ENCODE results near the gene SGPL1.
"Not testable (repeated sequence)": the region's sequence is repeated elsewhere in the genome, so short reads cannot be mapped to it uniquely, and the experiment has no call there.

Gene SGPL1

GRCh38 chr10:70843776-70844489, 28.2 kb downstream of the SGPL1 start:
- no peak for DNase-seq (ENCODE audit: low spot score)

- DNase-seq (ENCODE audit: low spot score) = no peak
Observed at GRCh38 chr10:70845256-70845655, 29.5 kb downstream of the SGPL1 start.

GRCh38 chr10:70845816-70846215, 30.1 kb downstream of the SGPL1 start:
- DNase-seq (ENCODE audit: low spot score) = no peak

GRCh38 chr10:70846795-70847194, 31.0 kb downstream of the SGPL1 start:
- DNase-seq (ENCODE audit: low spot score) = no peak

GRCh38 chr10:70847659-70848360, 32.1 kb downstream of the SGPL1 start:
- DNase-seq (ENCODE audit: low spot score) = no peak

GRCh38 chr10:70849582-70850016, 33.9 kb downstream of the SGPL1 start:
- no peak for DNase-seq (ENCODE audit: low spot score)

GRCh38 chr10:70850097-70850496, 34.3 kb downstream of the SGPL1 start:
- DNase-seq (ENCODE audit: low spot score) = no peak

- peak; percentile 22 for DNase-seq (ENCODE audit: low spot score)
Observed at GRCh38 chr10:70851597-70852475, 36.1 kb downstream of the SGPL1 start.

GRCh38 chr10:70853038-70853437, 37.3 kb downstream of the SGPL1 start:
- no peak for DNase-seq (ENCODE audit: low spot score)

GRCh38 chr10:70853457-70853856, 37.7 kb downstream of the SGPL1 start:
- DNase-seq (ENCODE audit: low spot score) = no peak

- no peak for DNase-seq (ENCODE audit: low spot score)
Observed at GRCh38 chr10:70856454-70856853, 40.7 kb downstream of the SGPL1 start.

GRCh38 chr10:70858759-70859158, 43.0 kb downstream of the SGPL1 start:
- no peak for DNase-seq (ENCODE audit: low spot score)

GRCh38 chr10:70861495-70862197, 45.9 kb downstream of the SGPL1 start:
- not testable (repeated sequence) for DNase-seq (ENCODE audit: low spot score)

GRCh38 chr10:70863470-70864160, 47.9 kb downstream of the SGPL1 start:
- DNase-seq (ENCODE audit: low spot score) = no peak

- no peak for DNase-seq (ENCODE audit: low spot score)
Observed at GRCh38 chr10:70864935-70865334, 49.2 kb downstream of the SGPL1 start.

- no peak for DNase-seq (ENCODE audit: low spot score)
Observed at GRCh38 chr10:70866424-70866823, 50.7 kb downstream of the SGPL1 start.

- DNase-seq (ENCODE audit: low spot score) = no peak
Observed at GRCh38 chr10:70872291-70872690, 56.5 kb downstream of the SGPL1 start.

- DNase-seq (ENCODE audit: low spot score) = no peak
Observed at GRCh38 chr10:70874061-70874460, 58.3 kb downstream of the SGPL1 start.

GRCh38 chr10:70879207-70879606, 63.5 kb downstream of the SGPL1 start:
- DNase-seq (ENCODE audit: low spot score) = no peak

- peak; percentile 54 for DNase-seq (ENCODE audit: low spot score)
Observed at GRCh38 chr10:70880077-70880534, 64.4 kb downstream of the SGPL1 start.

- DNase-seq (ENCODE audit: low spot score) = no peak
Observed at GRCh38 chr10:70884741-70885140, 69.0 kb downstream of the SGPL1 start.

Data from HuH-7.5 (cell line).